Type B pancreatic cell (in vitro differentiated cells): ENCODE data around the gene SHB. TPM values are rescaled to one million over a fixed set of nuclear protein-coding genes. Genes with fewer than 3 reads are reported as not detected.

Experiments used
- DNase-seq: peaks from one replicate; pipeline ENCODE4 v3.0.0; 2021; ENCODE audit warnings: mixed read lengths; ENCODE audit not compliant: unreplicated experiment; ENCODE audit errors: extremely low spot score
- H3K27ac Mint-ChIP-seq: 2 replicates; pipeline ENCODE4 v1.8.0; 2021; ENCODE audit warnings: mild to moderate bottlenecking, mixed read lengths
- H3K27me3 Mint-ChIP-seq: 2 replicates; pipeline ENCODE4 v1.8.0; 2021; ENCODE audit warnings: mixed read lengths
- H3K36me3 Mint-ChIP-seq: 2 replicates; pipeline ENCODE4 v1.8.0; 2021; ENCODE audit warnings: mixed read lengths
- H3K4me1 Mint-ChIP-seq: one replicate; pipeline ENCODE4 v1.8.0; 2021; ENCODE audit warnings: mixed read lengths; ENCODE audit not compliant: unreplicated experiment
- H3K4me3 Mint-ChIP-seq: 2 replicates; pipeline ENCODE4 v1.8.0; 2021; ENCODE audit warnings: mild to moderate bottlenecking, mixed read lengths
- H3K9me3 Mint-ChIP-seq: 2 replicates; pipeline ENCODE4 v1.8.0; 2021; ENCODE audit warnings: mixed read lengths
- CTCF ChIP-seq: fragments of 200-600 bp; sonication (generic); conservative IDR thresholded peaks from 2 replicates; pipeline ENCODE4 v1.5.0; 2021; ENCODE audit warnings: antibody characterized with exemption, mild to moderate bottlenecking
- total RNA-seq: library from RNA; stranded (reverse); gene quantifications from 2 replicates; pipeline ENCODE4 v1.2.1, GENCODE V29; 2021; ENCODE audit warnings: low replicate concordance

SHB gene
- total RNA-seq, 1 donor from 2014 or later, result 14.4 TPM

DNA sequence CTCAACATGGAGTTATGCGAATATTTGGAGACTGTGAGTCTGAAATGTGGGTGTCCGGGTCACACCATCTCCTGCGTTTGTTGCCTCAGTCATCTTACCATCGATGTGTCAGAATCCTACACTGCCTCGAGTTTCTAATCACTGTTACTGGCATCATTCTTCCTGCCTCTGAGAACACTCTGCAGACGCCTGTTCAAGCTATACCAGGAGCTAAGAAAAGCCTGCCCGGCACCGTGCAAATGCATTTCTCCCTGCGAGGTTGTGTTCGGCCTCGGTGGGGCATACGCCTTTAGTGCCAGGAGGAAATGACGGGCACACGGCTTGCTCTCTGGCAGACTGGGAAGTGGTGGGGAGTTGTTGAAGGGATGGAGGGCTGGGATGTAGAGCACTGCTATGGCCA is 133.9 kb downstream of the SHB start:
- H3K9me3 Mint-ChIP-seq, result no peaks in the 10 kb centered on the region
- TF ChIP-seq CTCF, result no peak
- no peak overlapping the region for H3K27ac Mint-ChIP-seq
- H3K36me3 Mint-ChIP-seq, result peaks cover 10% of the 10 kb centered on the region
- H3K27me3 Mint-ChIP-seq, result no peaks in the 10 kb centered on the region
- no peak overlapping the region for H3K4me3 Mint-ChIP-seq
- DNase-seq, result no peak
- peaks cover 30% of the 10 kb centered on the region for H3K4me1 Mint-ChIP-seq

DNA sequence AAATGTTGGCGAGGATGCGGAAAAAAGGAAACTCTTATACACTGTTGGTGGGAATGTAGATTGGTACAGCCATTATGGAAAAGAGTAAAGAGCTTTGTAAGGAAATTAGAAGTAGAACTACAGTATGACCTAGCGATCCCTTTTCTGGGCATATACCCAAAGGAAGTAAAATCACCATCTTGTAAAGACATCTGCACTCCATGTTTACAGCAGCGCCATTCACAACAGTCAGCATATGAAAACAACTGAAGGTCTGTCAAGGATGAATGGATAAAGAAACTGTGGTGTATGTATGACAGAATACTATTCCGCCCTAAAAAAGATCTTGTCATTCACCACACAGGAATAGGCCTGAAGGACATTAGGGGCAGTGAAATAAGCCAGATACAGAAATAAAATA is 137.4 kb downstream of the SHB start:
- DNase-seq, result no peak
- TF ChIP-seq CTCF, result no peak
- no peaks in the 10 kb centered on the region for H3K27me3 Mint-ChIP-seq
- peaks cover 10% of the 10 kb centered on the region for H3K36me3 Mint-ChIP-seq
- no peak overlapping the region for H3K4me3 Mint-ChIP-seq
- H3K9me3 Mint-ChIP-seq, result no peaks in the 10 kb centered on the region
- H3K27ac Mint-ChIP-seq, result no peak overlapping the region
- H3K4me1 Mint-ChIP-seq, result peaks cover 17% of the 10 kb centered on the region

DNA sequence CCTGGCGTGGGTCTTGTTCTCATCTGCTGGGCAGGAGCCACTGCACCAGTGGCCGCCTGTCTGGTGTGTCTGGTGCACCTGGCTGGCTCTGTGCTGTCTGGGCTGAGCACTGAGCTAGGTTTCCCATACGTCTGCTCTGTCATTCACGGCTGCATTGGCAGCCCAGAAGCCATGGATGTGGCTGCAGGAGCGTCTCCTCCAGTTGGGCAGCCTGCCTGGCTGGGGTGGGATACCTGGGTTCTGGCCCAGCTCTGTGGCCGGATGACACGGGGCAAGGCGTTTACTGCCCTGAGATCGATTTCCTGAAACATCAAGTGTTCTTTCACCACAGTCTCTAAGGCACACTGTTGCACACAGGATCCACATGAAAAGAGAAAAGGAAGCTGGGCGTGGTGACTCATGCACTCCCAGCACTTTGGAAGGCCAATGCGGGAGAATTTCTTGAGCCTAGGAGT is 139.6 kb downstream of the SHB start:
- Mint-ChIP-seq H3K4me3 (no peak overlapping the region), H3K27ac (no peak overlapping the region), H3K27me3 (no peaks in the 10 kb centered on the region), H3K9me3 (no peaks in the 10 kb centered on the region), H3K4me1 (peaks cover 9% of the 10 kb centered on the region), H3K36me3 (peaks cover 10% of the 10 kb centered on the region)
- TF ChIP-seq CTCF, result no peak
- DNase-seq, result no peak

DNA sequence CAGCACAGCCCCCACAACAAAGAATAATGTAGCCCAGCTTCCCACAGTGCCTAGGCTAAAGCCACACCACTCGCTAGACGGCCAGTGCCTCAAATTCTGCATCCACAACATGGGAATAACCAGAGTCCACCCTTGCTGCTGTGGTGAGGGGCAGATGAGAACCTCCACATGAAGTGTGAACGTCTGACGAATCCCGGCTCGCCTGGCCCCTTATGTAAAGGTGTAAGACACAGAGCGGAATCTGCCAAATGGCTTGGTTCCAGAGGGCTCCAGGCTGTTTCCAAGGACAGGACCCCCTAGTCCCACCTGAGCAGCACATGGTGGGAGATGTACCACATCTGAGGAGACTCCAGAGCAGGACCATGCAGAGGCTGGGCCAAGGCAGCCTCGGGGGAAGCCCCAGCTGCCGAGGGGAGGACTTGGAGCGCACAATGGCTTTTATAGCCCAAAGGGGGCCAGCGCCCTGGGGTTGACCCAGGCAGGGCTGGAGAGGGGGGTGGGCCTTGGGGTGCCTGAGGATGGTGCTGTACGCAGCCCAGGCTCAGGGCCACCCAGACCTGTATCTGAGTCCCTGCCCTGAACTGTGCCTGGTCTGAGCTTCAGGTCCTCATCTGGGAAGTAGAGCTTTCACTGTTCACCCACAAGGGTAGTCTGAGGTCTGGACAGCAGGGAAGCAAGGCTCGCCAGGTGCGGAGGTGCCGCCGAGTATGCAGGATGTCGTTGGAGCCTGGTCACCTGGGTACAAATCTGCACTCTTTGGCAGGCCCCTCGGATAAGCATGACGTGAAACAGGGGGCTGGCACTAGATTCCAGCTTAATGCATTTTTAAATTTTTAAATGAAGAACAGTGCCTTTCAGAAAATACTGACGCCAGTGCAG is 140.2 kb downstream of the SHB start:
- H3K27ac Mint-ChIP-seq, result no peak overlapping the region
- no peaks in the 10 kb centered on the region for H3K9me3 Mint-ChIP-seq
- H3K4me1 Mint-ChIP-seq, result peaks cover 9% of the 10 kb centered on the region
- no peaks in the 10 kb centered on the region for H3K27me3 Mint-ChIP-seq
- H3K36me3 Mint-ChIP-seq, result peaks cover 10% of the 10 kb centered on the region
- H3K4me3 Mint-ChIP-seq, result no peak overlapping the region
- no peak for TF ChIP-seq CTCF
- DNase-seq, result no peak

- no peak for DNase-seq
- H3K4me1 Mint-ChIP-seq, result peaks cover 16% of the 10 kb centered on the region
- no peaks in the 10 kb centered on the region for H3K27me3 Mint-ChIP-seq
- H3K27ac Mint-ChIP-seq, result no peak overlapping the region
- peaks cover 10% of the 10 kb centered on the region for H3K36me3 Mint-ChIP-seq
- no peak overlapping the region for H3K4me3 Mint-ChIP-seq
- no peak for TF ChIP-seq CTCF
- no peaks in the 10 kb centered on the region for H3K9me3 Mint-ChIP-seq
Measured at GRCh38 chr9:37927601-37928551, 141.2 kb downstream of the SHB start.
